Superior temporal gyrus (tissue), 1 donor: ENCODE data around the gene MMP1.
"Not testable (repeated sequence)": the region's sequence is repeated elsewhere in the genome, so short reads cannot be mapped to it uniquely, and the experiment has no call there.

Experiments used
- DNase-seq: peaks from one replicate; pipeline ENCODE4 v3.0.0-alpha.2; 2016; ENCODE audit errors: extremely low spot score

MMP1 gene

DNA sequence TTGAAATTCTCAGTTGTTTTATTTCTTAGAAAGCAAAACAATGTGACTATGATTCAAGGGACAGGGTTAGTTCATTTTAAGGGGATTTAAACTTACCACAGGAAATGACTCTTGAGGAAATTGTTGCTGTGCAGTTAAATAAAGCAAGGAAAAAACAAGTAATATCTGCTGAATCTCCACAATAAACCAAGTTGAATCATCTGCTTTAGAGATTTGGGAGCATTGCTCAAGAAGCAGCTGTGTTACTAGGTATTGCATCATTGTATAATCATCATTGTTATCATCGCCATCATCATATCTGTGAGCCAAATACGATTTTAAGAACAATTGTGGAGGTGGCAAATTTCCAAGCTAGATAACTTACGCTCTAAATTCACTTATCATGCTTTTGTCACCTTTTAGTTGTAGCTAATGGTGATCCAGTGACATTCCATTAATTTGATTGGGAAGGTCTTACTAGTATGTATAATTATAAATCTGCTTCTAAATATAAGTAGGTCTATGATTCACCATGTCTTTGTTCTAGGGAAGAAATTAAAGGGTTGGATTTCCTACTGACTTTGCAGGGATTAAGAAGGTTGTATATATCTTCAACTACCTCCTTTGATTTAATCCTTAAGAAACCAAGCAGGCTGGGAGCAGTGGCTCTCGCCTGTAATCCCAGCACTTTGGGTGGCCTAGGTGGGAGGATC is 37.5 kb downstream of the MMP1 start:
- DNase-seq = no peak

DNA sequence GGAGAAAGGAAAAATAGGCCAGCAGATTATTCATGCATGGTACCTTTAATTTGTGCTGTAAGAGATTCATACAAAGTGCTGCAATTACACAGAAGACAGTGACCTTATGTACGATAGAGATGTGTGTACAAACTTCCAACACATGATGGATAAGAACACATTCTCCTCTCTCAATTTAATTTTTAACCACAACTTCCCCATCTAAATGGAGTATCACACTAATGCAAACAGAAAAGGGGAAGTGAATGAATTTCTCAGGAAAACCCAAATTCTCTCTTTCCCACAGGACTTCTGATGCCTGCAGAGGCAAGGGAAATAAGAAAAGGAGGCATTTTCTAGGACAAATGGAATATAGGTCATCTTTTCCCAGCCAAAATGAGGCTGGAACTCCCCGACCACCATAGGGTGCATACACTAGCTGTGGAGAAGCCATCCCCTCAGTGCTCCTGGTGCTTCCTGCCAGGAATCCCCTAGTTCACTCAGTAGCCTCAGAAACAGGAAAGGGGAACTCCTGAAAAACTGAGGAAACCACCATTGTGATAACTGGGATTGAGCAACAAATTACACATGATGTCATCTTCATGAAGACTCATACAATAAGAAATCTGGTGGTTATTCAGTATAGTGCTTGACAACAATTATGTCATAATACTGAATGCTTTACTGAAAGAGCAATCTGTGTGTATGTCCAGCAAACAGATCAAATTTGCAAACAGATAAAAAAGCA is 40.0 kb downstream of the MMP1 start:
- DNase-seq = no peak

DNA sequence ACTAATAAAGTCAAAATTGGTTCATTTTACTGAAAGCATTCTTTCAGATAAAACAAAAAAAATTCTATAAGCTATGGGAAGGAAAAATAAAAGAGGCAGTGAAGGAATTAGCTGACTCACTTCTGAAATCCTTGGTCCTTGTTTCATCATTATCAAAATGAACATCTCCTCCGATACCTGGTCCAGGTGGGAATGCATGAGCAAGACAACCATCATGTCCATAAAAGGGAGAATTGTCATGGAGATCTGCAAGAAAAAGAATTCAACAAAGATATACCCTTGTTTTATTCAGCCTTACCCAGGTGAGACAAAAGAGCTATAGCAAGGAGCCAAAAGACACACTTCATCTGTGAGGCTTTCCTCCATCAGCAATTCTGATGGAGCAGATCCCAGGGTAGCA is 44.7 kb downstream of the MMP1 start:
- no peak for DNase-seq

DNA sequence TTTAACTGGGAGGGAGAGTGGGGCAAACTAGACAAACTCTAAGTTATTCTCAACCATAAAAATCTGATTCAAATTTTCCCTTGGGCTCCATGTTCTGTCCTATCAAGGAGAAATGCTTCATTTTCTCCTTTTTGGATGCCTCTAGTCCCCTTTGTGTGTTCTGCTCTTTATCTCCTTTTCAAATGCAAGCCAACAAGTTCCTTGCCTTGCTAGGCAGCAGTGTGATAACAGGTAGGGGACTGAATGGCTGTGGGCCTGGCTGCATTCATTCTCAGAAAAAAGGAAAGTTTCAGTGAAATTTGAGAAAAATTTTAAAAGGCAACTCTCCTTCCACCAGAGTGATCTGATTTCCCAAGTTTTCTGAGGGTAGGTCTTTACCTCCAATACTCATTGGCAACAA is 46.3 kb downstream of the MMP1 start:
- DNase-seq = no peak

DNA sequence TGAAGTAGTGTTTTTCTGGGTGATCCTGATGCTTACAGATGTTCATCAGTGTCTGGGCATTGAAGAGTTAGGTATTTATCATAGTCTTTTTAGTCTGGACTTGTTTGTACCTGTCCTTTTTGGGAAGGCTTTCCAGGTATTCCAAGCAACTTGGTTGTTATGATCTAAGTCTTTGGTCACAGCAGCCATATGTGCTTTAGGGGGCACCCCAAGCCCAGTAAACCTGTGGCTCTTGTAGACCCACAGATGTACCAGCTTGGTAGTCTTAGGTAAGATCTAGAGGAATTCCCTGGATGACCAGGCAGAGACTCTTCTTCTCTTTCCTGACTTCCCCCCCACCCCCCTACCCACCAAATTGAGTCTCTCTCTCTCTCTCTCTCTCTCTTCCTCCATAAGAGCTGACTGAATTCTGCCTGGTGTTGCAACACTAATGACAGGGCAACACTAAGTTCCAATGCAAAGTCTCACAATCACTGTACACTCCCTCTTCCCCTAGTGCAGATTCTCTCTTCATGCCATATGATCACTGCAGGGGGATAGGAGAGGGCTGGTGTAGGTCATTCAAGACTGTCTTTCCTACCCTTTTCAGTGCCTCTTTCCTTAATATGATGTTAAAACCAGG is 48.7 kb downstream of the MMP1 start:
- no peak for DNase-seq

DNA sequence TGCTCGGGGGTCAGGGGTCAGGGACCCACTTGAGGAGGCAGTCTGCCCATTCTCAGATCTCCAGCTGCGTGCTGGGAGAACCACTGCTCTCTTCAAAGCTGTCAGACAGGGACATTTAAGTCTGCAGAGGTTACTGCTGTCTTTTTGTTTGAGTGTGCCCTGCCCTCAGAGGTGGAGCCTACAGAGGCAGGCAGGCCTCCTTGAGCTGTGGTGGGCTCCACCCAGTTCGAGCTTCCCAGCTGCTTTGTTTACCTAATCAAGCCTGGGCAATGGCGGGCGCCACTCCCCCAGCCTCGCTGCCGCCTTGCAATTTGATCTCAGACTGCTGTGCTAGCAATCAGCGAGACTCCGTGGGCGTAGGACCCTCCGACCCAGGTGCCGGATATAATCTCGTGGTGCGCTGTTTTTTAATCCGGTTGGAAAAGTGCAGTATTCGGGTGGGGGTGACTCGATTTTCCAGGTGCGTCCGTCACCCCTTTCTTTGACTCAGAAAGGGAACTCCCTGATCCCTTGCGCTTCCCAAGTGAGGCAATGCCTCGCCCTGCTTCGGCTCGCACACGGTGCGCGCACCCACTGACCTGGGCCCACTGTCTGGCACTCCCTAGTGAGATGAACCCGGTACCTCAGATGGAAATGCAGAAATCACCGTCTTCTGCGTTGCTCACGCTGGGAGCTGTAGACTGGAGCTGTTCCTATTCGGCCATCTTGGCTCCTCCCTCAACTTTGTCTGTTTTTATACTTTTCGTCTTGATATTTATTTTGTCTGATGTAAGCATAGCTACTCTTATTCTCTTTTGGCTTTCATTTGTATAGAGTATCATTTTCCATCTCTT is 51.0 kb downstream of the MMP1 start:
- not testable (repeated sequence) for DNase-seq
